Ishikawa (cell line): ENCODE data around the gene CACNA1F.

Experiments used
- MAX ChIP-seq: IDR thresholded peaks from 2 replicates; pipeline ENCODE4 v1.6.1; 2012
- TEAD4 ChIP-seq: IDR thresholded peaks from 2 replicates; pipeline ENCODE4 v1.6.1; 2012
- ZBTB7A ChIP-seq: IDR thresholded peaks from 2 replicates; pipeline ENCODE4 v1.6.1; 2012; ENCODE audit warnings: low read depth

- TF ChIP-seq MAX = no peak
- TF ChIP-seq TEAD4 = no peak
- no peak for TF ChIP-seq ZBTB7A
These were observed 23.3 kb upstream of the CACNA1F start for GRCh38 chrX:49256268-49256995.
